Activated T-cell treated with anti-CD3 and anti-CD28 coated beads, Interleukin-2, amount 50 U/mL, for 1 hour (primary cell): Measurements from ENCODE around the gene PCSK5.
"Not testable (repeated sequence)": the region's sequence is repeated elsewhere in the genome, so short reads cannot be mapped to it uniquely, and the experiment has no call there.

Source experiments
- DNase-seq: peaks from one replicate; pipeline ENCODE4 v3.0.0-alpha.2; 2020

PCSK5 gene

DNA sequence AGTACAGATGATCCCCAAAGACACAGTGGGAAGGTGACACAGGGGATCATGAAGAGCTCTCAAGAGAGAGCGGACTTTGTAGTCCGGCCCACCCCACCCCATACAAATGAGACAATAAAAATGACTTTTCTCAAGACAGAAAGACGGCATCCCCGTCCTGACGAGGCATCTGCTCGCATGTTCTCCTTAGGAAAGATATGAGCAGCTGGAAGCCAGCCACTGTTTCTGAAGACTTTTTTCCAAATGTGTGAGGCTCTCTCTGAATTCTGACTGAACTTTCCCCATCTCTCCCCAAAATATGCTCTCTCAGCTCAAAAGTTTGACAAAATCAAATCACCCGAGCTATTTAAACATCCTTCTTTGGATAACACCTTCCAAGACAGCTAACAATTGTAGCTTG lies 398.6 kb downstream of the PCSK5 start:
- no peak for DNase-seq

DNA sequence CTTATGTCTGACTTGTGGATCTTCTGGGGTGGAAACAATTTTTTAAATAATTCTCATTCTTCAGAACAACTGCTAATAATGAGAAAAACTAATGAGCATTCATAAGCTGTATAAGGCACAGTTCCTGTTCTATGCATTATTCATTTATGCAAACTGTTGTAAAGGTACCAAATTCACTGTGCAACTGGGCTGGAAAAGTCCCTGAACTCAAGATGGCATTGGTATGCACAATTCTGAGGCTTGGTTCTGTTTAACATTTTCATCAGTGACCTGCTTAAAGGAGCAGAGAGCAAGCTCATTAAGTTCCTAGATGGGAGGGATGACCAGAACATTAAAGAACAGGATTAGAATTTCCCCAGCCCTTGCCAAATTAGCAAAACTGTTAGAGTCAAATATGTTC lies 399.2 kb downstream of the PCSK5 start:
- DNase-seq, result no peak

DNA sequence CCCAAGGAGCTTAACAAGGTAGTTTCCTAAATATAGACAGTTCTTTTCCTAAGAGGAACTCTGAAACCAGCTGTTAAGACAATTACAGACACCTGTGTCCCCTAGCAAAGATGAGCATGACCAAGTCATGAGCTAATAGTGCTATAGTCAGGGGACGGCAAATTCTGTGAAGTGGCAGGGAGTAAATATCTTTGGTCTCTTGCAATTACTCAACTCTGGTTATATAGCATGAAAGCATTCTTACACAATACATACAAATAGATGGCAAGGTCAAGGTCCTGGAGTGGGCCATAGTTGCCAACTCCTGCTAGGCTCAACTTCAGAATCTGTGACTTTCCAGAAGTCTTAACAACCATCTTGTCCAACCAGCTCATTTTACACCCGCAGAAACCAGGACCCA lies 400.1 kb downstream of the PCSK5 start:
- DNase-seq, result no peak

DNA sequence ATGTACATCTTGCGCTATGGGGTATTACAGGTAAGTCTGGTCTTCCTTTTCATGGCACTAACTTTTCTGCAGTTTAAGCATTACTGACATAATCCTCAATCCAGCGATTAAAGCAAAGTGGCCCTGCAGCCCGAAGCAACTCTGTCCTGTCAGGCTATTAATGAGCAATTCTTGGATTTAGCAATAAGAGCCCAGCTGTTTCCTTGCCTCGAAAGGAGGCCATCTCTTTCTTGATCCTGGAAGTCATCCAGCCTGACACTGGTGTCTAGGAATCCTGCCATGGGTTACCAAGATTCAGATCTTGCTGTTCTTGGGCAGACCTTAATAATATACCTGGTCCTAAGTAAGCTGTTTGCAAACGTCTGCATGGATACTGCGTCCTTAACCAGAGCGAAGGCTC lies 401.8 kb downstream of the PCSK5 start:
- DNase-seq, result no peak

DNA sequence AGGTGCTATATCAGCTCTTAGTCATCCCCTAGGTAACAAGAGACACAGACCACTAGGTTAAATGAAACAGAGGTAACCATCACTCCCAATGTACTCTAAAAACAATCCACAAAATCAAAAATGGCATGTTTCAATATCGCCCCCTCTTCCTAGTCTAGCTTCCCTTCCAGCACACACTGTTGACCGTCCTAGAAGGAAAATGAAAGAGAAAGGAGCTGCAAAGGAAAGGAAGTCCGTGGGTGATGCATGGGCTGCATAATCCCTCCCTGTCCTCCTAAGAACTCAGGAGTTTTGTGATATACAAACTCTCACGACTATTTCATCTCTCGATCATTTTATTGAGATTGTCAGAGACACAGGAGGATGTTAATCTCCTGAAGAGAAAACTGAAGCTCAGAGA lies 402.2 kb downstream of the PCSK5 start:
- no peak for DNase-seq

DNA sequence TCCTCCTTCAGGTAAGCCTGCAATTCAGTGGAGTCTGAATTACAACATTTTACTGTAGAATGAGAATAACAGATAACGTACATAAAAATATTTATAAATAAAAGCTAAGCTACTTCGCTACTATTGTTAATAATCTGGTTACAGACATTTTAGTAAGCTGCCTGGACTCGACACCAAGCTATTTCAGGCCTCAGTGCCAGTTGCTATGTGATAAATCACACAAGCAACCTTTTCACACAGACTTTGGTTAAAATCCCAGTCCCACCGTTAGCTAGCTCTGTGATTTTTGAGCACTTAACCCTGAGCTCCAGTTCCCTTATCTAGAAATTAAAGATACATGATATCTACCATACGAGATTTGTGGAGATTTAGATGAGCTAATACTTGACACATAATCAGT lies 403.8 kb downstream of the PCSK5 start:
- DNase-seq, result no peak

DNA sequence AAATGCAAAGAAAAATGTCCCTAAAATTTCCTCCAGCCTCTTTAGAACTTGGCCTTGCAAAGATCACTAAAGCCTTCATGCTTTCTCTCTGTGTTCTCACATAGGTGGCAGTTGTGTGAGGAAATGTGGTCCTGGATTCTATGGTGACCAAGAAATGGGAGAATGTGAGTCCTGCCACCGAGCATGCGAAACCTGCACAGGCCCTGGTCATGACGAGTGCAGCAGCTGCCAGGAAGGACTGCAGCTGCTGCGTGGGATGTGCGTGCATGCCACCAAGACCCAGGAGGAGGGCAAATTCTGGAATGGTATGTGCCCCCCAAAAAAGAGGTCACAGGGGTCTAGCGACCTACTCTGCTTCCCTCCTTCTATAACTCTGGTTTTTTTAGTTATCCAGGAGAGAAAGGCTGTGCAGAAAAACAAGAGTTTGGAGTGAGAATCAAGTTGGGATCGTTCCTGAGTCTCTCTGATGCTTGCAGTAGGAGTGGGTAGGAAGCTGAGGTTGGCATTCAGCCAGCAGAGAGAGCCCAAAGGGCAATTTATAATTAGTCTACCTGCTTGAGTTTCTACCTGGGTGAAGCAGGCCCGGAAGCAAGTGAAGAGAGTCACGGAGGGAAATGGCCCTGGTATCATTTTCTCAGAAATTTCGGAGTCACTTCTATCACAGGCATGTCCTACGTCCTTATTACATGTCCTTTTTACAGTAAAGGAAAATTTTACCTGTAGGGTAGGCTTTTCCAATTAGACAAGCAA lies 406.3 kb downstream of the PCSK5 start:
- DNase-seq, result no peak

DNA sequence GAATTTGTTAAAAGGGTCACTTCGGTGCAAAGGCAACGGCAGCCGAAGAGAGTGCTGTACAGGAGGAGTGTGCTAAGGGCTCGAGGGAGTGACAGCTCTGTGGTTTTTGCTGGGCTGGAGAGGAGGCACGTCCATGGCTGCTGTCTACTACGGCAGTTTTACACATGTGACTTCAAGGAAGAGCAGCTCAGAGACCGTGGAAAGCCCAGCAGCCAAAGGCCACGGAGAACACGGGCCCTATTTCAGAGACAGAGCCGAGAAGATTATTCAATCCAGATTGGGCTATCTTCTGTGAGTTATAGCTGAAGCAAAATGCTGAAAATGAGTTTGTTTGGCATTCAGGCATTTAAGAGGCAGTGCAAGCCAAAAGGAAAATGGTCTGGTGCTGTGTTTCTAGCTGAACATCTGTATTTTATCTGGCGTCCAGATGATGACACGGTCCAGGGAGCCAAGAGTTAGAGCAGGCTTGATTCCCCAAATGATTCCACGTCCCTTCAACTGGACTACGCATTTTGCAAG lies 407.3 kb downstream of the PCSK5 start:
- no peak for DNase-seq

DNA sequence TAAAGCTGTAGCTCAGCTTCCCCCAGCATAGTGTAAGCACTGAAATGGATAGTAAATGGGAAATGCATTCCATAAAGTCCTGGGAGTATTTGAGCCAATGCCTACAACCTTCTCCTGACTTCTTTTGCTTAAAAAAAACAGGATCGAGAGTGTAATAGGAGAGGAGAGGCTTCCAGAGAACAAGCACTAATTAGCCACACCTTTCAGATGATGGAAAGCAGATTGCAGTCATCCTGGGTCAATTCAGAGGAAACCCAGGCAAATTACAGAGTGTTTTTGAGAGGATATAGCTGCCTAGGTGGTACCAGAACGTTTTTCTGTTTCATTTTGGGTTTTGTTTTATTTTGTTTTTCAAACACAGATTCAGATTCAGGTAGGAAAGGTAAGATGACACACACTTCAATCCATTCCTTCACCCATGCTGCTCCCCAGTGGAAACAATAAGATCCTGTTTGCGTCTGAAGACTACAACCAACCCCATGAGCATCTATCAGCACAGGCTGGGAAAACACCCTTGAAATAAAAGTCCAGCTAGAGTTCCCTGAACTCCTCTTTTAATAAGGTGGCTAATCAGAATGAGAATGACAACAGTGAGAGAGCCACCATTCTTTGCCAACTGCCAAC lies 408.2 kb downstream of the PCSK5 start:
- DNase-seq, result no peak

DNA sequence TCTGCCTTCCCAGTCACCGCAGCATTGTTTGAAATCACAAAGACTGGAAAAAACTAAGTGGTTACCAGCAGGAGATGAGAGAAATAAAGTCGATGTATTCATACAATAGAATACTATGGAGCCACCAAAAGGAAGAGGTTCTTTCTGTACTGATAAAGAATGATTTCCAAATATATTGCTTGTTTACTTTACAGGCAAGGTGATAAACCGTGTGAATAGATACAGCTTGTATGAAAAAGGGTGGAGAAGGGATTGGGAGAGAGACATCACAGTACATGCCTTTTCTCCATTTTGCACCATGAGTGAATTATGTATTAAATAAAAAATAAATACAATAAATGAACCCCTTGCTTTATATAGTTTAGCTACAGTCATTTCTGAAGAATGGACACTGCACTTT lies 412.1 kb downstream of the PCSK5 start:
- no peak for DNase-seq

DNA sequence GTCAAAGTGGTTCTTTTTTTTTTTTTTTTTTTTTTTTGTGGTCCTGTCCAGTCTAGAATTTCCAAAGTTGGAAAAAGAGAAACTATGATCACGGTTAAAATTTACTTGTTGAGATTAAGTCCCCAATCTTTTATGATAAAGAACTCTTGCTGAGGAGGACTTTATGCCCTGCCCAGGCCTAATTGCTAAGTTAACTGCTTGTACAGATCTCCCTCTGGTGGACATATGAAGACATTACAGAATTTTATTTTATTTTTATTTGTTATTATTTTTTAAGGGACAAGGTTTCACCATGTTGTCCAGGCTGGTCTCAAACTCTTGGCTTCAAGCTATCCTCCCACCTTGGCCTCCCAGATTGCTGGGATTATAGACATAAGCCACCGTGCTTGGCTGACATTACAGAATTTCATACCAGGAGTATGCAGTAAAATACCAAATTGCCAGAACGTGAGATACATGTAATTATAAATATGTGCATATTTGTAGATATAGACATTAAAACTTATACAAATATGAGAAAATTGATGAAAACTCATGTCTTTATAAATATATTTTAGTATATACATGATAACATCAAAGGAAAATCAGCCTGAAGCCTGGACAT lies 412.6 kb downstream of the PCSK5 start:
- no peak for DNase-seq

DNA sequence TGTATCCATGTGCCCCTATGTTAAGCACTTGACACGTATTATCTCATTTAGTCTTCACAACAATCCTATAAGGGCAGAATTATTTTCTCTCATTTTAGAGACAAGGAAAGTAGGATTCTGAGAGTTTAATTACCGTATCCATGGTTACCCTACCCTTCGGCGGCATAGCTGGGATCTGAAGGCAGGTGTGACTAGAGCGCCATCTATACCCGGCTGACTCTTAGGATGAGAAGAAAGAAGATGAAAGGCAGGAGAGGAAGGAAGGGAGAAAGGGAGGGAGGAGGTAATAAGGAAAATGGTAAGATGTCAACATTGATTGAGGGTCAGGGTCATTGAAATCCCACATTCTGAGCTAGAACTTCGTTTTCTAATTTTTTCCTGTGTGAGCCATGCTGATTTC lies 416.6 kb downstream of the PCSK5 start:
- DNase-seq, result not testable (repeated sequence)

DNA sequence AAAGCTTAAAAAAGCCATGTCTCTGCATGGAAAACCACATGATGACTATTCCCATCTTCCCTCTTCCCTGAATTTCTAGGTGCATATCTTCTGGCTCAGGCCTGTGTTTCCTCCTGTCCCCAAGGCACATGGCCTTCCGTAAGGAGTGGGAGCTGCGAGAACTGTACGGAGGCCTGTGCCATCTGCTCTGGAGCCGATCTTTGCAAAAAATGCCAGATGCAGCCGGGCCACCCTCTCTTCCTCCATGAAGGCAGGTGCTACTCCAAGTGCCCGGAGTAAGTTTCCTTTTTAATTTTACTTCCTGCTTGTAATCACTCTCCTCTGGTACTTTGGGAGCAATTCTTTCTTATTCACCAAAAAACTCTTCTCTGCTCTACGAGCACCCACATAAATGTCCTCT lies 420.1 kb downstream of the PCSK5 start:
- DNase-seq, result no peak

DNA sequence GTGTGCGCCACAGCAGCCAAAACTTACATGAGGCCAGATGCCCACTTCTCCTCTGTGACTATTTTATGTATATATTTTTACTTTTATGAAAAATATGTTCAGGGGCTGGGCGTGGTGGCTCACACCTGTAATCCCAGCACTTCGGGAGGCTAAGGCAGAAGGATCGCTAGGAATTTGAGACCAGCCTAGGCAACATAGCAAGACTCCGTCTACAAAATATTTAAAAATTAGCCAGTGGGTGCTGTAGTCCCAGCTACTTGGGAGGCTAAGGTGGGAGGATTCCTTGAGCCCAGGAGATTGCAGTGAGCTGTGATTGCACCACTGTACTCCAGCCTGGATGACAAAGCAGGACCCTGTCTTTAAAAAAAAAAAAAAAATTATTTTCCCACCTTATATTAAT lies 420.5 kb downstream of the PCSK5 start:
- no peak for DNase-seq

DNA sequence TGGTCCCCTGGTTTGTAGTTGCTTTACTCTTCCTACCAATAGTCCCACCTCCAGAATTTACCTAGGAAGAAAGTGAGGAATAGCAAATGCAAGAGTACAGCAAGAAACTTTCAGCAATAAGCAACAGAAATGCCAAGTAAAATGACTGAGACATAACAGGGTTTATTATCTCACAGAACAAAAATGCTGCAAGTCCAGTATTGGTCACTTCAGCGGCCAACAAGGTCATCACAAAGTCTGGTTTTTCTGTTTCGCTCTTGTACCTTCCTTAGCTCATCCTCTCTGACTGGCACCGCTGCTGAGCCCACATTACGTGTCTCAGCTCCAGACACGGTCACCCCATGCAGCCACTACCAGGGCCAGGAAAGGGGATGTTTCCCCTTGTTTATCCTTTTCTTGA lies 421.1 kb downstream of the PCSK5 start:
- DNase-seq, result no peak

DNA sequence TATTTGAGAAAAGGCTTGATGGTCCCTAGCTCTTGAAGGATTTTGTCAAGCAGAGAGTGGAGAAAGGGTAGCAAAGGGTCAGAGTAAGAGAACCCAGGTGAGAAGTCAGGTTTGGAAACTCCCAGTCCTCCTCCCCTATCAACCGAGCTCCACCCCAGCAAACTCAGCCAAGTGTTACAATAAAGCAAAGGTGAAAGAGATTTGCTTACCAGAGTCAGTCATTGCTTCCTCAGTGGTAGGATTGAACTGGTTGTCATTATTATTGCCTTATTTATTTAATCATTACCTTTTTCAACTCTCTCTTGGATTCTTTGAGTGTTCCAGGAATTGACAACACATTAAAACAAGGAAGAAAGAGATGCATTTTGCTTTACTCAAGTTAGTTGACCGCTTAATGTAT lies 423.3 kb downstream of the PCSK5 start:
- no peak for DNase-seq

DNA sequence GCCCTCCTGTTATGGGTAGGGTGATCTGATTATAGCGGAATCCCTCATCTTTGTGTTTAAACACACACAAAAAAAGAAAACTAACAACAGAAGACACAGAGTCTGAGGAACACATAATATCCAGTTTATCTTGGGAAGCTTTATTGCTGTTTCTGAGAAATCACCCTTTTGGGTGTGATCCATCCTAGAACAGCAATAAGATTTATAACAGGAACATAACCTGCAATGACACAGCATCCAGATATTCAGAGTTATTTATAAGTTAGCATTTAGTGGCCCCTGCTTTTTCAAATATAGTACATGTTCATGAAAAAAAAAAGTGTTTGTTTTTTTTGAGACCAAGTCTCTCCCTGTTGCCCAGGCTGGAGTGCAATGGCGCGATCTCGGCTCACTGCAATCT lies 423.8 kb downstream of the PCSK5 start:
- no peak for DNase-seq

DNA sequence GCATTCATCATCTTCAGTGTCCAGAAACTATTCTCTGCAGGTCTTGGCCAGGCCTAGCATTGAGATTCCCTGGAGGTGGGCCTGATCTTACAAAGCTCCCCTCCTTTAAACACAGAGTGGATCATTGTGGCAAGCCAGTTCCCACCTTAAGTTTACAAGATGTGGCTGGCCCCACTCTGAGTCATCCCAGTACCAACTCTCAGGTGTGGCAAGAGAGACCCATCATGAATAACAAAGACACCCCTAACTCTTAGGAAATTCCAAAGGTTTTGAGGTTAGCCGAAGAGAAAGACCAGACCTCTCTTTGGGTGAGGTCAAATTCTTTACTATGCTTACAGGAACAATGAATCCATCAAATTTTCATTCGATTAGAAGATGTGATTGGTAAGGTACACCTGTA lies 425.6 kb downstream of the PCSK5 start:
- DNase-seq, result no peak

DNA sequence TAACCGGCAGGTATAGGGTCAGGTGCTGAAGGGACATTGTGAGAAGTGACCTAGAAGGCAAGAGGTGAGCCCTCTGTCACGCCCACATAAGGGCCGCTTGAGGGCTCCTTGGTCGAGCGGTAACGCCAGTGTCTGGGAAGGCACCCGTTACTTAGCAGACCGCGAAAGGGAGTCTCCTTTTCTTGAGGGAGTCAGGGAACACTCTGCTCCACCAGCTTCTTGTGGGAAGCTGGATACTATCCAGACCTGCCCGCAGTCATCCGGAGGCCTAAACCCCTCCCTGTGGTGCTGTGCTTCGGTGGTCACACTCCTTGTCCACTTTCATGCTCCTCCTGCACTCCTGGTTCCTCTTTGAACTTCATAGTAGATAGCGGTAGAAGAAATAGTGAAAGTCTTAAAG lies 429.0 kb downstream of the PCSK5 start:
- not testable (repeated sequence) for DNase-seq

DNA sequence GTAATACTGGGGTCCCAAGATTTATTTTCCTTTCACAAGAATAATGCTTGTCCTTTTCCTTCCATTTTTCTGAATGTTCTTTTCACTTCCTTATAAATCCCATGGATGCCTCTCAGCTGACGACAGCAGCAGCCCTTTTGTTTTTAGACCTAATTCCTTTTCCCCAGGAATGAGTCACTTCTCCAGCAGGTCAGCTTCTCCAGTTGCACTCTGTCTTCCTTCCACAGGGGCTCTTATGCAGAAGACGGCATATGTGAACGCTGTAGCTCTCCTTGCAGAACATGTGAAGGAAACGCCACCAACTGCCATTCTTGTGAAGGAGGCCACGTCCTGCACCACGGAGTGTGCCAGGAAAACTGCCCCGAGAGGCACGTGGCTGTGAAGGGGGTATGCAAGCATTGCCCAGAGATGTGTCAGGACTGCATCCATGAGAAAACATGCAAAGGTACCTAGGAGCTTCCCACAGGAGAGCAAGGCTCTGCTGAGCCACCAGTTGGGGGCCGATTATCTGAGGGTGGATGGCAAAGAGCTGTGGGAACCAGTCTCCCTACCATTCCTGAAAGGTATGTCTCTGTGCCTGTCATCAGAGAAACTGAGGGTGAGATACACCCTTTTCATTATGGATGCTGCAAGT lies 430.8 kb downstream of the PCSK5 start:
- no peak for DNase-seq

DNA sequence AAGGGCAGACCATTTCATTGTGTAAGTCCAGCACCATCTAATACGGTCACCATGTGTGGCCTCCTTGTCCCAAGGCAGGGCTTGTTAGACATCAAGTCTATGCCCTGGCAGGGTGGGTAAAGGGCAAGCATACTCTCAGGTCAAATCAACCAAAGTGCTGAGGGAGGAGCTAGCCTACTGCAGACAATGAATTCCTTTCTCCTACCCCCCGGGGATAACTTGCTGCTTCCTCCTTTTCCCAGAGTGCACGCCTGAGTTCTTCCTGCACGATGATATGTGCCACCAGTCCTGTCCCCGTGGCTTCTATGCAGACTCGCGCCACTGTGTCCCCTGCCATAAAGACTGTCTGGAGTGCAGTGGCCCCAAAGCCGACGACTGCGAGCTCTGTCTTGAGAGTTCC lies 432.3 kb downstream of the PCSK5 start:
- no peak for DNase-seq

DNA sequence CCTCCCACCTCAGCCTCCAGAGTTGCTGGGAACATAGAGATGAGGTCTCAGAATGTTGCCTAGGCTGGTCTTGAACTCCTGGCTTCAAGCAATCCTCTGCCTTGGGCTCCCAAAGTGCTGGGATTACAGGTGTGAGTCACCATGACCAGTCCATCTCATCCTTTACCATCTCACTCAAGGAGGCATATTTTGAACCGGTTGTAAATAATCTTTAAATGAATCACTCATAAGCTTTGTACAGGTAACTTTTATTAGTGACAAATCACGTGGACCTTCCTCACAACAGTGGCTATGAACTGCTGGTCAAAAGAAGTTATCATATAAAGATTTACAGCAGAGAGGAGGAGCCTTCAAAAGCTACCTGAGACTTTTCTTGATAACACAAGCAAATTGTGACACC lies 433.0 kb downstream of the PCSK5 start:
- no peak for DNase-seq

DNA sequence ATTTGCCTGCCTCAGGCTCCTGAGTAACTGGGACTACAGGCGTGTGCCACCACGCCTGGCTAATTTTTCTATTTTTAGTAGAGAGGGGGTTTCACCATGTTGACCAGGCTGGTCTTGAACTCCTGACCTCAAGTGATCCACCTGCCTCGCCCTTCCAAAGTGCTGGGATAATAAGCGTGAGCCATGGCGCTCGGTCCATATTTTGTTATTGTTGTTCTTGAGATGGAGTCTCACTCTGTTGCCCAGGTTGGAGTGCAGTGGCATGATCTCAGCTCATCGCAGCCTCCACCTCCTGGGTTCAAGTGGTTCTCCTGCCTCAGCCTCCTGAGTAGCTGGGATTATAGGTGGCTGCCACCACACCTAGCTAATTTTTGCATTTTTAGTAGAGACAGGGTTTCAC lies 433.6 kb downstream of the PCSK5 start:
- not testable (repeated sequence) for DNase-seq

DNA sequence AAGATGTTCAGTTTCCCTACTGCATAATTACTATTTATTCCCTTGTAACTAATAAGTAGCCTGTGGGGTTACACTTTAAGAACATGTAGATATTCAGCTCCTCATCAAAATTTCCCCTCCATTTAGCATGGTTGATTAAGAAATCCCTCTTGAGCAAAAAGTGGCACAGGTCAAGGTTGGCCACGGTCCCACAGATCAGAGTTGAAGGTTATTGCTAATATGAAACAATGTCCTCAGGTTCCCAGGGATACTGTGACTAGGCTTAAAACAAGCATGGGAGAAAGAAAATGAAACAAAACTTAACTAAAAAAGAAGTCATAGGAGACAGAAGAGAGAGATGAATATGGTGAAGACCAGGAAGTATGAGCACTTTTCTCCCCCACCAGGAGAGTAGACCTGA lies 439.6 kb downstream of the PCSK5 start:
- no peak for DNase-seq
